ENCODE data around the gene GALNT12.

The GALNT12 gene

GRCh38 chr9:98859941-98860340, 52.5 kb downstream of the GALNT12 start:
- FAIRE-seq (no peak), DNase-seq (ENCODE audit: low spot score) (no peak)

- FAIRE-seq (no peak), DNase-seq (ENCODE audit: low spot score) (peak; percentile 17)
Observed at GRCh38 chr9:98860871-98861293, 53.4 kb downstream of the GALNT12 start.

- DNase-seq (ENCODE audit: low spot score) = no peak
- no peak for FAIRE-seq
Observed at GRCh38 chr9:98861781-98862504, 54.5 kb downstream of the GALNT12 start.

GRCh38 chr9:98862936-98863335, 55.5 kb downstream of the GALNT12 start:
- DNase-seq (ENCODE audit: low spot score) = no peak
- no peak for FAIRE-seq

- no peak for DNase-seq (ENCODE audit: low spot score)
Observed at GRCh38 chr9:98864281-98865174, 57.1 kb downstream of the GALNT12 start.

GRCh38 chr9:98865284-98865875, 57.9 kb downstream of the GALNT12 start:
- FAIRE-seq = no peak

More at GRCh38 chr9:98864281-98865174, 57.1 kb downstream of the GALNT12 start:
- no peak for FAIRE-seq

GRCh38 chr9:98866435-98867102, 59.1 kb downstream of the GALNT12 start:
- FAIRE-seq = no peak
- DNase-seq (ENCODE audit: low spot score) = no peak

More at GRCh38 chr9:98865284-98865875, 57.9 kb downstream of the GALNT12 start:
- DNase-seq (ENCODE audit: low spot score) = no peak

GRCh38 chr9:98867103-98867428, 59.6 kb downstream of the GALNT12 start:
- DNase-seq (ENCODE audit: low spot score) (no peak), FAIRE-seq (no peak)

- FAIRE-seq (no peak), DNase-seq (ENCODE audit: low spot score) (peak; percentile 29)
Observed at GRCh38 chr9:98867429-98868168, 60.1 kb downstream of the GALNT12 start.

- no peak for FAIRE-seq
- DNase-seq (ENCODE audit: low spot score) = no peak
Observed at GRCh38 chr9:98869078-98869745, 61.7 kb downstream of the GALNT12 start.

- FAIRE-seq (no peak), DNase-seq (ENCODE audit: low spot score) (peak; percentile 29)
Observed at GRCh38 chr9:98869866-98870265, 62.4 kb downstream of the GALNT12 start.

- FAIRE-seq = no peak
- no peak for DNase-seq (ENCODE audit: low spot score)
Observed at GRCh38 chr9:98870782-98871557, 63.5 kb downstream of the GALNT12 start.

- DNase-seq (ENCODE audit: low spot score) = no peak
- no peak for FAIRE-seq
Observed at GRCh38 chr9:98871558-98872065, 64.1 kb downstream of the GALNT12 start.

GRCh38 chr9:98873526-98873925, 66.1 kb downstream of the GALNT12 start:
- FAIRE-seq (no peak), DNase-seq (ENCODE audit: low spot score) (no peak)

GRCh38 chr9:98873951-98874371, 66.5 kb downstream of the GALNT12 start:
- DNase-seq (ENCODE audit: low spot score) (peak; percentile 9), FAIRE-seq (no peak)

- no peak for FAIRE-seq
- DNase-seq (ENCODE audit: low spot score) = no peak
Observed at GRCh38 chr9:98874721-98875255, 67.3 kb downstream of the GALNT12 start.

GRCh38 chr9:98875536-98875935, 68.1 kb downstream of the GALNT12 start:
- no peak for DNase-seq (ENCODE audit: low spot score)
- FAIRE-seq = no peak

- no peak for FAIRE-seq
- DNase-seq (ENCODE audit: low spot score) = no peak
Observed at GRCh38 chr9:98877311-98877710, 69.8 kb downstream of the GALNT12 start.
